AG04449 (cell line): Measurements from ENCODE around the gene CD6.

Experiments
- CTCF ChIA-PET: fragments of 350-600 bp; formaldehyde crosslinking; extraction: SDS; loops from one replicate; lab custom pipeline; 2021; ENCODE audit warnings: antibody characterized with exemption; lab: Yijun Ruan, JAX
- POLR2A ChIA-PET: fragments of 400-600, 350-600 bp; formaldehyde crosslinking; extraction: SDS; loops from one replicate; lab custom pipeline; 2020; ENCODE audit warnings: antibody characterized with exemption, inconsistent platforms; lab: Yijun Ruan, JAX
- DNase-seq: peaks from one replicate; pipeline ENCODE4 v3.0.0-alpha.2; 2010; ENCODE audit warnings: low read depth, low spot score
- H3K4me3 ChIP-seq: 2 replicates; pipeline ENCODE4 v1.5.1; 2011; ENCODE audit warnings: low read depth, mild to moderate bottlenecking, control low read depth, low read length
- TF ChIP-seq, protein P1 (sequence below): IDR thresholded peaks from one replicate; pipeline ENCODE4 v1.5.1; 2011; ENCODE audit warnings: mild to moderate bottlenecking, moderate library complexity, low read length, control low read depth, inconsistent platforms; ENCODE audit not compliant: insufficient read depth; ENCODE audit errors: missing control alignments

Gene CD6

DNA sequence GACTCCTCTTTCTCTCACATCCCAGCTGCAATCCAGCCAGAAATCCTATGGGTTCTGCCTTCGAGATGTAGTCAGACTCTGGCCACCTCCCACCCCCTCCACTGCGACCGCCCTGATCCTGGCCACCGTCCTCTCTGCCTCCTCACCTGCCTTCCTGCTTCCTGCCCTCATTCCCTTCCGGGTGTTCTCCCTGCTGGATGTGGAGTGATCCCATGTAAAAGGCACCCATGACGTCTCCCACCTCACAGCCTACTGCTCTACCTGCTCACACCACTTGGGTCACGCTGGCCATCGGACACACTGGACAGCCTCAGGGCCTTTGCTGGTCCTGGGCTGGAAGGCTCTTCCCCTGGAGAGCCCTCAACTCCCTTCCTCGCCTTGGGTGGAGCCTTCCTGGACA lies 97.1 kb downstream of the CD6 start:
- DNase-seq: no peak
- TF ChIP-seq, protein P1, sequence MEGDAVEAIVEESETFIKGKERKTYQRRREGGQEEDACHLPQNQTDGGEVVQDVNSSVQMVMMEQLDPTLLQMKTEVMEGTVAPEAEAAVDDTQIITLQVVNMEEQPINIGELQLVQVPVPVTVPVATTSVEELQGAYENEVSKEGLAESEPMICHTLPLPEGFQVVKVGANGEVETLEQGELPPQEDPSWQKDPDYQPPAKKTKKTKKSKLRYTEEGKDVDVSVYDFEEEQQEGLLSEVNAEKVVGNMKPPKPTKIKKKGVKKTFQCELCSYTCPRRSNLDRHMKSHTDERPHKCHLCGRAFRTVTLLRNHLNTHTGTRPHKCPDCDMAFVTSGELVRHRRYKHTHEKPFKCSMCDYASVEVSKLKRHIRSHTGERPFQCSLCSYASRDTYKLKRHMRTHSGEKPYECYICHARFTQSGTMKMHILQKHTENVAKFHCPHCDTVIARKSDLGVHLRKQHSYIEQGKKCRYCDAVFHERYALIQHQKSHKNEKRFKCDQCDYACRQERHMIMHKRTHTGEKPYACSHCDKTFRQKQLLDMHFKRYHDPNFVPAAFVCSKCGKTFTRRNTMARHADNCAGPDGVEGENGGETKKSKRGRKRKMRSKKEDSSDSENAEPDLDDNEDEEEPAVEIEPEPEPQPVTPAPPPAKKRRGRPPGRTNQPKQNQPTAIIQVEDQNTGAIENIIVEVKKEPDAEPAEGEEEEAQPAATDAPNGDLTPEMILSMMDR: no peak
- ChIA-PET POLR2A (no interaction called here), CTCF (no interaction called here)
- no peak overlapping the region for H3K4me3 ChIP-seq

DNA sequence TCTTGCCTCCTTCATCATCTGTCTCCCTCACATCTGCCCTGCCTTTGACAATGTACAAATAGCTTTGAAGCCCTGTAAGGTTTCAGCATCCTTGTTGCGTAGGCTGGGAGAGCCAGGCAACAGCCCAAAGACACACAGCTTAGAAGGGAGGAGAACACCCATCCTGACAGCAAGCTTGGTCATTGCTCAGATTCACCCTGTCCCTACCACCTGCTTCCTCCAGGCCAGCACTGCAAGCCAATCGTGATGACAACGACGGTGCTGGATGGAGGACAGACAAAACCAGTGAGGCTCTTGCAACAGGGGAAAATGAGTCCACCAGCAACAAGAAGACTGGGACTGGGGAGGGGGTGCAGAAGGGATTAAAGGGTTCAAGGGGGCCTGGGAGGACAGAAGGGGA lies 97.9 kb downstream of the CD6 start:
- no peak for DNase-seq

More for the DNA sequence above, 97.9 kb downstream of the CD6 start:
- ChIA-PET CTCF (no interaction called here), POLR2A (no interaction called here)
- H3K4me3 ChIP-seq: no peak overlapping the region
- TF ChIP-seq, protein P1: no peak
